Measurements from ENCODE around the gene USP2. TPM values are rescaled to one million over a fixed set of nuclear protein-coding genes. Genes with fewer than 3 reads are reported as not detected.

USP2 gene
- total and polyA plus RNA-seq, 2 of the 4 experiments (the other 2 are of a cell fraction): 0.18 to 0.79 TPM

DNA sequence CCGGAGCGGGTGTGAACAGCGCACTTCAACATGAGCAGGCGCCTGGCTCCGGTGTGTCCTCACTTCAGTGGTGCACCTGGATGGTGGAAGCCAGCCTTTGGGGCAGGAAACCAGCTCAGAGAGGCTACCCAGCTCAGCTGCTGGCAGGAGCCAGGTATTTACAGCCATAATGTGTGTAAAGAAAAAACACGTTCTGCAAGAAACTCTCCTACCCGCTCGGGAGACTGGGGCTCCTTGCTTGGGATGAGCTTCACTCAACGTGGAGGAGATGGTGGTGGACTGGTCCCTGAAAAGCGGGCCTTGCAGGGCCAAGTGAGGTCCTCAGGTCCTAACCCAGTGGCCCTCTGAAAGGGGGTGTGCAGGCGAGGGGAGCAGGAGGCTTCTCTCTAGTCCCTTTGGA is 72.1 kb downstream of the USP2 start:
- 97% methylated on average over 5 of the region's 11 CpGs; no CpG with 5 or more reads in 1 of the 2 experiments for WGBS, 2 experiments (ENCODE audit: extremely low coverage in 2 of 2, insufficient read length in 1 of 2)
- dilution Hi-C loops (cut with HindIII; ENCODE audit: low sequenced_read_pairs, unreplicated experiment): no loop called here

More for the DNA sequence above, 72.1 kb downstream of the USP2 start:
- no peak overlapping the region for H2AK9ac ChIP-seq (replicated peaks; ENCODE audit: low read depth, low read length, poor library complexity)
- no peak overlapping the region for H2BK5ac ChIP-seq (ENCODE audit: low read depth, low read length, poor library complexity, severe bottlenecking)
- H4K8ac ChIP-seq (ENCODE audit: low read depth in 2 of 2, low read length in 2 of 2): no peak overlapping the region
- H4K91ac ChIP-seq (ENCODE audit: insufficient read depth, low read depth, low read length): no peak overlapping the region
- no peak overlapping the region for H3K4me2 ChIP-seq (ENCODE audit: low read depth, low read length)
- peaks cover 4 to 34% of the 10 kb centered on the region in 2 experiments; a peak in 3 of 4 replicates for H3K79me1 ChIP-seq (ENCODE audit: low read depth in 1 of 2, low read length in 2 of 2)
- H3K9me1 ChIP-seq (ENCODE audit: insufficient read depth, low read length): peaks cover 11% of the 10 kb centered on the region; the same call in 1 of the 2 replicates
- no peak overlapping the region for H4K5ac ChIP-seq (ENCODE audit: low read depth, low read length)
- H2BK20ac ChIP-seq (ENCODE audit: low read depth, low read length): no peak overlapping the region
- no peaks in the 10 kb centered on the region for H3K27me3 ChIP-seq (ENCODE audit: control insufficient read depth, insufficient read depth, low read length)
- H3K23ac ChIP-seq (ENCODE audit: low read depth, low read length): no peak overlapping the region
- ATAC-seq (ENCODE audit: low read depth) (no peak), DNase-seq (no peak)
- H3K36me3 ChIP-seq (ENCODE audit: control insufficient read depth, insufficient read depth, low read length): peaks cover 59% of the 10 kb centered on the region
- POLR2A ChIA-PET (ENCODE audit: unreplicated experiment): no interaction called here
- intact Hi-C loops (cut with micrococcal nuclease) (no loop called here), in situ Hi-C loops (cut with MboI; ENCODE audit: low sequenced_read_pairs) (no loop called here)
- TF ChIP-seq, protein P1, sequence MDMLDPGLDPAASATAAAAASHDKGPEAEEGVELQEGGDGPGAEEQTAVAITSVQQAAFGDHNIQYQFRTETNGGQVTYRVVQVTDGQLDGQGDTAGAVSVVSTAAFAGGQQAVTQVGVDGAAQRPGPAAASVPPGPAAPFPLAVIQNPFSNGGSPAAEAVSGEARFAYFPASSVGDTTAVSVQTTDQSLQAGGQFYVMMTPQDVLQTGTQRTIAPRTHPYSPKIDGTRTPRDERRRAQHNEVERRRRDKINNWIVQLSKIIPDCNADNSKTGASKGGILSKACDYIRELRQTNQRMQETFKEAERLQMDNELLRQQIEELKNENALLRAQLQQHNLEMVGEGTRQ (IDR thresholded peaks at IDR 0.05; ENCODE audit: low read depth, low read length): no peak
- TF ChIP-seq RFX5 (IDR thresholded peaks at IDR 0.05; ENCODE audit: low read depth, low read length) (no peak), RAD21 (IDR thresholded peaks at IDR 0.05; ENCODE audit: low read length) (no peak), MXI1 (IDR thresholded peaks at IDR 0.05; ENCODE audit: borderline replicate concordance, low read depth, low read length) (no peak)
- no peak overlapping the region for H2AFZ ChIP-seq (replicated peaks; ENCODE audit: low read length, poor library complexity)
- H2BK15ac ChIP-seq (ENCODE audit: low read depth, low read length): no peak overlapping the region
- H3K4me1 ChIP-seq (ENCODE audit: control insufficient read depth, insufficient read depth, low read length): peaks cover 8% of the 10 kb centered on the region
- no peaks in the 10 kb centered on the region for H3K9me3 ChIP-seq (ENCODE audit: control insufficient read depth, insufficient read depth, low read length)
- H3K56ac ChIP-seq (ENCODE audit: extremely low read depth, insufficient read depth, low read length): no peak overlapping the region
- no peak overlapping the region for H3K4me3 ChIP-seq (ENCODE audit: insufficient read depth, low read depth, low read length)
- no peak overlapping the region for H3K4ac ChIP-seq (ENCODE audit: low read depth, low read length)
- no peak overlapping the region for H2BK120ac ChIP-seq (ENCODE audit: low read depth, low read length)
- peaks cover 9% of the 10 kb centered on the region for H4K20me1 ChIP-seq (ENCODE audit: insufficient read depth, low read length)
- no peak overlapping the region for H3K9ac ChIP-seq (ENCODE audit: low read depth, low read length)
- no peak overlapping the region for H3K18ac ChIP-seq (ENCODE audit: low read depth, low read length)
- no peak overlapping the region for H3K27ac ChIP-seq (ENCODE audit: insufficient read depth, low read length)
- CTCF ChIA-PET: interaction anchor here (0.6 to 1.5 kb wide), 2 partner anchors 26 to 29 kb away, joined by 3 to 7 read pairs; no protein-coding TSS in a partner anchor
- no peak overlapping the region for H3K14ac ChIP-seq (replicated peaks; ENCODE audit: low read depth, low read length)
- BruUV-seq (replicated peaks): no TSS peak
- H2AK5ac ChIP-seq (ENCODE audit: low read depth, low read length): no peak overlapping the region

Measured in IMR-90 (cell line).